ENCODE results near the gene DNAJC10.
"Not testable (repeated sequence)": the region's sequence is repeated elsewhere in the genome, so short reads cannot be mapped to it uniquely, and the experiment has no call there.

Gene DNAJC10

GRCh38 chr2:182682210-182682609 is 33.8 kb upstream of the DNAJC10 start:
- no peak for TF ChIP-seq CTCF (IDR thresholded peaks at IDR 0.05; ENCODE audit: insufficient read depth, missing control alignments)
- no peak for FAIRE-seq

DNA sequence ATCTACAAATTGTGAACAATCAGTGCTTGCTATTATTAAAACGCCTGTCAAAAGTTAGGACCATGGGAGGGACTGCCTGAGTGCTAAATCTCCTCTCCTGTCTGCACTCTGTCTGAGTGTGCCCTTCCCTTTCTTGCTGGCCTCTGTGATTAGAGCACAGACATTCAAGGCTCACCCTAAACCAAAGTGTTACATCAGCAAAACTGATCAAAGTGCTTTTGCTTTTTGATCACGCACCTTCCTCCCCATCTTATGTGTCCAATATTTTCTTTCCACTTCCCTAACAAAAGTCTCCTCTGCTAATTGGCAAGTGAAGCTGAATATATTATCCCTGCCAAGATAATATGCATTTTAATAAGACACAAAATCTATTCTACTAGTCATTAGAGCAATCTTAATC is 30.5 kb upstream of the DNAJC10 start:
- FAIRE-seq: no peak
- DNase-seq (ENCODE audit: insufficient read length, low spot score): no peak
- TF ChIP-seq CTCF (IDR thresholded peaks at IDR 0.05; ENCODE audit: insufficient read depth, missing control alignments): no peak

More at GRCh38 chr2:182682210-182682609, 33.8 kb upstream of the DNAJC10 start:
- DNase-seq (ENCODE audit: insufficient read length, low spot score): no peak

GRCh38 chr2:182686763-182687162 is 29.3 kb upstream of the DNAJC10 start:
- not testable (repeated sequence) for FAIRE-seq; DNase-seq (ENCODE audit: insufficient read length, low spot score)

GRCh38 chr2:182694189-182694588 is 21.9 kb upstream of the DNAJC10 start:
- DNase-seq (ENCODE audit: insufficient read length, low spot score) (no peak), FAIRE-seq (no peak)
- TF ChIP-seq CTCF (IDR thresholded peaks at IDR 0.05; ENCODE audit: insufficient read depth, missing control alignments): no peak

DNA sequence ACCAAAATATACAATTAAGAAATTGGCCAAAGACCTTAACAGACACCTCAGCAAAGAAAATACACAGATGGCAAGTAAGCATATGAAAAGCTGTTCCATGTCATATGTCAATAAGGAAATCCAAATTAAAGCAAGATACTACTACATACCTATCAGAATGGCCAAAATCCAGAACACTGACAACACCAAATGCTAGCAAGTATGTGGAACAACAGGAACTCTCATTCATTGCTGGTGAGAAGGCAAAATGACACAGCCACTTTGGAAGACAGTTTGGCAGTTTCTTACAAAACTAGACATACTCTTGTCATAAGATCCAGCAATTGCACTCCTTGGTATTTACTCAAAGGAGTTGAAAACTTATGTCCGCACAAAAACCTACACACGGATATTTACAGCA is 20.3 kb upstream of the DNAJC10 start:
- no peak for DNase-seq (ENCODE audit: insufficient read length, low spot score)
- no peak for TF ChIP-seq CTCF (IDR thresholded peaks at IDR 0.05; ENCODE audit: insufficient read depth, missing control alignments)
- no peak for FAIRE-seq

DNA sequence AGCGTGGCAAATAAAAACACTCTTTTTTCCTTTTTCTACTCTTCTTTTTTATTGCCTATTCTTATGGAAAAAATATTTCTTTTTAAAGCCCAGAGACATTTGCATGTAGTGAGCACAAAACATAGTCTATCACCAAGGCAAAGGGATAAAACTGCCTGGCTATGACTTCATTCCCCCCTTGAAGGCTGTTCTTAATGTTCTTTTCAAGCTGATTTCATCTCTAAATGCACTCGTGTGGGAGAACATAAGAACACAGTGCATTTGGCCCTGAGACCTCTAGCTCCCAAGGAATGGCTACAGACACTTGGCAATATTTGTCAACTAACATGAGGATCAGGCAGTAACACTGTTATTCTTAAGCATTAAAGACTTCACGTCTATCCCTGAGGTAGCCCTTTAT is 17.4 kb upstream of the DNAJC10 start:
- DNase-seq (ENCODE audit: insufficient read length, low spot score) (no peak), FAIRE-seq (no peak)
- TF ChIP-seq CTCF (IDR thresholded peaks at IDR 0.05; ENCODE audit: insufficient read depth, missing control alignments): no peak

GRCh38 chr2:182705761-182706160 is 10.3 kb upstream of the DNAJC10 start:
- FAIRE-seq (no peak), DNase-seq (ENCODE audit: insufficient read length, low spot score) (no peak)
- TF ChIP-seq CTCF (IDR thresholded peaks at IDR 0.05; ENCODE audit: insufficient read depth, missing control alignments): no peak

DNA sequence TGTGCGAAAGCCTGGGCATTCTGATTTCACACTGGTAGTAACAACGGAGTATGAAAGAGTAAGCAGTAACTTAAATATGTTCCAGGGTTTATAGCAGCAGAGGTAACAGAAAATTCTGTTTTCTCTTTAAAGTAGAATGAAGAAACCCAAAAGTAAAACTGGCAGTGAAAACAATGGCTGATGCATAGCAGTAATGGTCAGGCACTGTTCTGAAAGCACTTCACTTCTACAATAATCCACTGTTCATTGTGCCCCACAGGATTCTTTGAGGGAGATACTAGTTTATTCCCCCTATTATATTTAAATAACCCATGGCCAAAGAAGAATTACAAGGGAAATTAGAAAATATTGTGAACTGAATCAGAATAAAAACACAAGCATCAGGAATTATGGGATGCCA is 9.3 kb upstream of the DNAJC10 start:
- DNase-seq (ENCODE audit: insufficient read length, low spot score) (no peak), FAIRE-seq (no peak)
- TF ChIP-seq CTCF (IDR thresholded peaks at IDR 0.05; ENCODE audit: insufficient read depth, missing control alignments): no peak
